ENCODE data around the gene ISG20. TPM values are rescaled to one million over a fixed set of nuclear protein-coding genes. Genes with fewer than 3 reads are reported as not detected.

ISG20 gene
- total RNA-seq, 1 donor from 2014 or later, result 3.6 TPM

DNA sequence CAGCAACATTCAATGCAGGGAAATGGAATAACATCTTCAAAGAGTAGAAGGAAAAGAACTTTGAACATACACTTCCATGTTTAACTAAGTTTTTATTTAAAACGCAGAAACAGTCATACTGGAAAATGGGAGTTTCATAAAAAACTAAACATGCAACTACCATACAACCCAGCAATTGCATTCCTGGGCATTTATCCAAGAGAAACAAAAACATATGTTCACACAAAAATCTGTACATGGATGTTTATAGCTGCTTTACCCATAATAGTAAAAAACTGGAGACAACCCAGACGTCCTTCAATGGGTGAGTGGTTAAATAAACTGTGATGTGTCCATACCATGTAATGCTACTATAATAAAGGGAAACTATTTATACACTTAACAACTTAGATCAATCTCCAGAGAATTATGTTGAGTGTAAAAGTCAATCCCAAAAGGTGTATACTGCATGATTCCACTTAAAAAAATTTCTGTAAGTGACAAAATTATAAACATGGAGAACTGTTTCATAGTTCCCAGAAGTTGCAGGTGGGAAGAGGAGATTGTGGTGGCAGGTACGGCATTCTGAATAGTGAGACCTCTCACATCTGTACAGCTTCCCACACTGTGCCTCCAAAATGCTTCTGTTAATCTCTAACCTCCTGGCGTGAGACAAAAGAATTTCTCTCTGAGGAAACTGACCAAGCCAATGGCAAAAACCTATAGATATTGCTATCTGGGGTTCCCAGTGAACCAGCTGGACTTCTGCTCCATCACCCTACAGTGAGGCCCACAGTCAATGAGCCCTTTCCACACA is 23.1 kb downstream of the ISG20 start:
- DNase-seq, result no peak
- no peak for ATAC-seq
- intact Hi-C loops (cut with micrococcal nuclease), result no loop called here

DNA sequence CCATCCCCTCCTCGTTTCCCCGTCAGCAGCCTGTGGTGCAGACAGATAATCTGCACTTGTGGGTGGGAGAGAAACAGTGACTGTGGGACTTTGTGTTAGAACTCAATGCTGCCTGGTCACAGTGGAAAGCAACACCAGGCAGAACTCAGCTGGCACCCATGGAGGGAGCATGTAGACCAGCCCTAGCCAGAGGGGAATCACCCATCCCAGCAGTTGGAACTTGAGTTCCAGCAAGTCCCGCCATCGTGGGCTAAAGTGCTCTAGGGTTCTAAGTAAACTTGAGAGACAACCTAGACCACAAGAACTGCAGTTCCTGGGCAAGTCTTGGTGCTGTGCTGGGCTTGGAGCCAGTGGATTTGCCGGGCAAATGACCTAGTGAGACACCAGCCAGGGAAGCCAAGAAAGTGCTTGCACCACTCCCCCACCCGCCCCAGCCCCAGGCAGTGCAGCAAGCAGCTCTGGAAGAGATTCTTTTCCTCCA is 24.4 kb downstream of the ISG20 start:
- intact Hi-C loops (cut with micrococcal nuclease), result no loop called here
- ATAC-seq, result no peak
- no peak for DNase-seq

DNA sequence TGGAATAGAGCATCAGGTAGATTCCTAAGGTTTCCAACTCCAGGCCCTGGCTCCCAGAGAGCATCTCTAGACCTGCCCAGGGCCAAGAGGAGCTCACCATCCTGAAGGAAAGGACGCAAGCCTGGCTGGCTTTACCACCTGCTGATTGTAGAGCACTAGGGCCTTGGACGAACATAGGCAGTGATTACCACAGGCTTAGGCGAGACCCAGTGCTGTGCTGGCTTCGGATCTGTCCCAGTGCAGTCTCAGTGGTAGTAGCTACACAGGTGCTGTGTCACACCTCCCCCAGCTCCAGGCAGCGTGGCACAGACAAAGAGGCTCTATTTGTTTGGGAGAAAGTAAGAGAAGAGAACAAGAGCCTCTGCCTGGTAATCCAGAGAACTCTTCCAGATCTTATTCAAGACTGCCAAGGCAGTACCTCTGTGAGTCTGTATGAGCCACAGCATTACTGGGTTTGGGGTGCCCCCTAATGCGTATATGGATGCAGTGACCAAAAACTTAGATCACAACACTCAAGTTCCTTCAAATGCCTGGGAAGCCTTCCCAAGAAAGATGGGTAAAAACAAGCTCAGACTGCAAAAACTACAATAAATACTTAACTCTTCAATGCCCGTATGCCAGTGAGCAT is 25.4 kb downstream of the ISG20 start:
- intact Hi-C loops (cut with micrococcal nuclease), result no loop called here
- peak; percentile 48 for ATAC-seq

DNA sequence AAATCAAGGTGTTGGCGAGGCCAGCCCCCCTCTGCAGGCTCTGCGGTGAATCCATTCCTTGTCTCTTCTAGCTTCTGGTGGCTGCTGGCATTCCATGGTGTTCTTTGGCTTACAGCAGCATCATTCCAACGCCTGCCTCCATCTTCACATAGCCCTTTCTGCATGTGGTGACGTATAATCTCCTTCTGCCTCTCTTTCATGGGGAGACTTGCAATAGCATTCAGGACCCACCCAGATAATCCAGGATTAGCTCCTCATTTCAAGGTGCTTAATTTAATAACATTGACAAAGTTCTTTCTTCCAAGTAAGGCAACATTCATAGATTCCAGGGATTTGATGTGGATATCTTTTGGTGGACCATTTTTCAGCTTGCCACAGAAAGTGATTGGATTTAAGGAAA is 35.8 kb downstream of the ISG20 start:
- intact Hi-C loops (cut with micrococcal nuclease), result no loop called here
- DNase-seq, result no peak
- ATAC-seq, result no peak

More for the DNA sequence above, 25.4 kb downstream of the ISG20 start:
- no peak for DNase-seq

DNA sequence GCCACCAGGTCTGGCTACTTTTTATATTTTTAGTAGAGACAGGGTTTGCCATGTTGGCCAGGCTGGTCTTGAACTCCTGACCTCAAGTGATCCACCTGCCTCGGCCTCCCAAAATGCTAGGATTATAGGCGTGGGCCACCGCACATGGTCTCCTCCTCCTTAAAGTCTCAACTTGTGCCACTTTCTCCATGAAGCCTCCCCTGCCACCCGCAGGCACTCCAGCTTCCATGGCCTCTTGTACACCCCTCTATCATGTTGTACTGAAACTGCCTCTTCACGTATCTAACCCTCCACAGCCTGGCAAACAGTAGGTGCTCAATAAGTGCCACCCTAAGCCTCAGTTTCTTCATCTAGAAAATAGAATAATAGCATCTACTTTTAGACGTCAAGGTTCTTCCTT is 39.9 kb downstream of the ISG20 start:
- ATAC-seq, result no peak
- intact Hi-C loops (cut with micrococcal nuclease), result no loop called here
- DNase-seq, result no peak

DNA sequence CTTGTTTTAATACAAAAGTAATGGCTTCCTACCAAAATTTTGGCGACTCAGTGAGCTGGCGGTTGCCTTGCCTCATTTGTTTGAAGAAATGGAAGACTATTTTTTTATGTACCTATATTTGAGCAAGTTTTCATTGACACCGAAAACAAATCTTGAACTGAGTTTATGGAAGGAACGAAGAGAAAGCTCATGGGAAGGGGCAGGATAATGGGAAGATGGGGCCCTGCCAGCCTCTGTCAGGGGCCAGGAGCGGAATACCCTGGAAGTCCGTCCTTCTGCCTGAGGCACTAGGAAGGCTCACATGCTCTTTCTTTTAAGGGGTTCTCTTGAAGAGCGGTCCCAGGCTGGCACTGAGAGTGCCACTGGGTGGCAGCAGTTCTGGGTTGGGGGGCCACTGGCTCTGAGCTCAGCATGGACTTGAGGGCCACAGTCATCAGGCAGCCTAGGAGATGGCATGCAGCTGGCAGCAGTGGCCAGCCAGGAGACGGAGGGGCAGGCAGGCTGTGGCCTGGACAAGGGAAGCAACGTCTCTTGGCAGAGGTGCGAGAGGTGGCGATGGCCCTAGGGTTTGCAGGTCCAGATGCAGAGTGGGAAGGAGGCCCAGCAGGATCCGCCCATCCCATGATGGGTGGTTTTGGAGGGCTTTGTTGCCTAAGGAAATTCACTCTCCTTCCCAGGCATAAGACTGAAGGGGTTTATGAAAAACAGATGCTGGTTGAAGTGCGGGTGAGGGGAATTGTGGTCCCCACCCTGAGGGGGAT is 41.6 kb downstream of the ISG20 start:
- ATAC-seq (no peak), DNase-seq (no peak)
- intact Hi-C loops (cut with micrococcal nuclease), result no loop called here

DNA sequence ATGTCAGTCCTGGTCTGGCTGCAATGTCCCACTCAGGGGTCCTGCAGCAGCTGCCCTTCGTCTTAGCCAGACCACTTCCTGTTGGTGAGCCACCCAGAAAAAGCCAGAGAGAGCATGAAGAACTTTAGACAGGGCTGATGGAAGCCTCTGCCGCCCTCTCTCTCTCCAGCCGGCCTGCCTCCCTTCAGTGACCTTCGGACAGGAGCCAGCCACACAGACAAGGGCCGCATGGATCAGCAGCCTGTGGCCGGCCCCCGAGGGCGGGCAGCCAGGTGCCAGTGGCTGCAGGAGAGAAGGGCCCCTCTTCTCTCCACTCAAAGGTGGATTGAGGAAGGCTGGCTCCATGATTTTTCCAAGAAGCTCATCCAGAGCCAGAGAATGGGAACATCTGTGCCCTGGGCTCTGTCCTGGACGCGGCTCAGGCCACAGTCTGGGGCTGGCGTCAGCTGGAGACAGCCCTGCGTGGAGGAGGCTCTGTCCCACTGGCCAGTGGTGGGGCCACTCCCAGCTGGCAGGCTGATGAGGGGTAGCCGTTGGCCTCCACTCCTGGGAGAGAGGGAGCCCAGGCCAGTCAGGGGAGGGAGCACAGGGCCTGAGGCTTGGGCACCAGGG is 42.9 kb downstream of the ISG20 start:
- peak; percentile 18 for ATAC-seq
- intact Hi-C loops (cut with micrococcal nuclease), result no loop called here
- DNase-seq, result no peak

DNA sequence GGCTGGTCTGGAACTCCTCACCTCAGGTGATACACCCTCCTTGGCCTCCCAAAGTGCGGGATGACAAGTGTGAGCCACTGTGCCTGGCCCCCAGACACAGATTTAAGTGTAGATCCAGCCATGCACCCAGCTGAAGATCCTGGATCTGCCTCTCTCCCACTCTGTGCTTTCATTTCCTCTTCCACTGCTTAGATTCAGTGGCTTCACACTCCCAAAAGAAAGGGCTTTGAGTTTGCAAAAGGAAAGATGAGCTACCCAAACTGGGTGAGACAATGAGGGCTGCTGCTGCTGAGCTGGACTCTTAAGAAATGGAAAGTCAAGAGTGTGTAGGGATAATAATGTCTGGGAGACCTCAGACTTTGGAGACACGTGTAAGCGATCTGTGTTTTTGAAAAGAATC is 45.5 kb downstream of the ISG20 start:
- intact Hi-C loops (cut with micrococcal nuclease), result no loop called here
- ATAC-seq (no peak), DNase-seq (no peak)

DNA sequence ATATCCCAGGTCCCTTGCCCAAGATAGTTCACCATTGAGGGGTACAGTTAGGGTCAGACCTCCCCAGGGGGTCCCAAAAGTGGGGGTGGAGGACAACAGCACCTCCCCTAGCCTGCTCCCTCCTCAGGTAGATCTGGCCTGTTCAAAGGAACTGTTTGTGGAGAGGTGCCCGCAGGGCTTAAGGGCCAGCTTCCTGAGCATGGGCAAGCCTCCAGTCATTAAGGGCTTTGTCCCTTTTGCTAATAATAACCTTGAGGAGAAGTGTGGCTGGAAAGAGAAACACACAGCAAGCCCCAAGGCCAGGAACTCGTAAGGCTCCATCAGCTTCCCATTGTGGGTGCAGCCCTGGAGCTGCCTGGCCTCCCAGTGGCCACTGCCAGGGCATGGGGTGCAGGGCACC is 47.4 kb downstream of the ISG20 start:
- no peak for DNase-seq
- ATAC-seq, result peak; percentile 58
- intact Hi-C loops (cut with micrococcal nuclease), result no loop called here

DNA sequence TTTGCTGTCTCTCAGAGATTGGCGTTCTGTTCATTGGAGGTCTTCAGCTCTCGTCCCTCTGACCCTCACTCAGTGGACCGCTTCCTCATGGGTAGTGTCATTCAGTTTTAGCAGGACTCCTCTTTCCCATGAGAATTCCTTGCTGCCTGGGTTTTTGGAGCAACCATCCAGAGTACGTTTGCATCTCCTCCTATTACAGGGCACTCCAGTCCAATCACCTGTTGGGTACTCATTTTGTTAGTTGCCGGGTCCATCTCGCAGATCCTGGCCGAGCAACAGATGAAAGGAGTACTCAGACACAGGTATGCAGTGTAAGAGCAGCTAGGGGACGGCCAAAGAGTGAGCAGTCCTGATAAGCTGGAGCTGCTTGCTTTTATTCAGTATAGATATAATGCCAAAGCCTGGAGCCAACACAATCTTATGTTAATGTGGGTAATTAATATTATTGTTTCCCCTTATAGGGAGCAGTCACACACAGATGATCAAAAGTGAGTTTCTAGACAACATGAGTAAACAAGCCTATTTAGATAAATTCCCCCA is 49.6 kb downstream of the ISG20 start:
- DNase-seq (no peak), ATAC-seq (no peak)
- intact Hi-C loops (cut with micrococcal nuclease), result no loop called here

DNA sequence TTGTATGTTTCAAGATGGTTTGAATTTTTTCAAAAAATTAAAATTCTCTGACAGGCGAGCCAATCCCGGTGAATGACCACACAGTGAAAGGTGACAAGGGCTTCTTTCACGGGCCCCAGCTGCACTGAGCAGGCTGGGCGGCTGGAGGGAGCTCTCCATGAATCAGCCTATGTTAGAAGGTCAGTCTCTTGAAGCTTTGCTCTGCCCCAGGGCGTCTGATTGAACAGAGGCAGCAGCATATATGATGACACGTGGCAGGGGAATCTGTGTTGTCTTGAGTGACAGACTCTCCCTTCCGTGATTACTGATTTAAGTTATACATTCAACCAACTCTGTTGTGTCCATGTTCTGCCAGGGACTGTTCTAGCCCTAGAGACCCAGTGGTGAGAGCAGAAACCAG is 51.5 kb downstream of the ISG20 start:
- intact Hi-C loops (cut with micrococcal nuclease), result no loop called here
- DNase-seq (no peak), ATAC-seq (no peak)

DNA sequence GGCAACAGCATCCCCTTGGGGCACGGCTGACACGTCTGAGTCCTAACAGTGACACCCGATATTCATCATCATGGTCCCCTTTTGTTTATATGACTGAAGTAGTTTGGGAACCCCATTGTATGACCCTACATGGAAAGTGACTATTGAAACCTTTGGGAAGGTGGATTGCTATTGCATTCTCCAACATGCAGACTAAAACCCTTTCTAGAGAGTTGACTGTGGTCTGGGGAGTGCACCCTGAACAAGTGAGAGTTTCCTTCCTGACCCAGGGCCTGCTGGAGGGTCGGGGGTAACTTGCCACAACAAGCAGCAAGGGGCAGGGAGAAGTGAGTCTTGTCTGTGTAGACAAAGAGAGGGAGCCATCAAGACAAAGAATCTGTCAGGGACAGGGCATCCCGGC is 54.4 kb downstream of the ISG20 start:
- DNase-seq (no peak), ATAC-seq (no peak)
- intact Hi-C loops (cut with micrococcal nuclease), result no loop called here

DNA sequence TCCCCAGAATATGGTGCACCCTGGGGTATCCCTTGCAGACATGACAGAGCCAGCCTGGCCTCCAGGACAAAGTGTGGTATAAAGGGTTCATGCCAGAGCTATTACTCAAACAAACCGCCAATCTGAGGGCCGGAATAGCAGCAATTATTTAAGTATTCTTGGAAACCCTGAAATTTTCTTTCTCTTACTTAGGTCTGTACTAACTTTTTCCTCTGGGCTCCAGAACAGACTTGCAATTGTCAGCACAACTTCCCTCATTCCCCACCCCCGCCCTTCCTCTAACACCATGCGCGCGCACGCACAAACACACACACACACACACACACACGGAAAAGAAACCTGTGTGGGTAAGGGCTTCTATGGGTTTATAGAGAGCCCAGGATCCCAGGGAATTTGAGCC is 56.3 kb downstream of the ISG20 start:
- no peak for DNase-seq
- intact Hi-C loops (cut with micrococcal nuclease), result no loop called here
- no peak for ATAC-seq

DNA sequence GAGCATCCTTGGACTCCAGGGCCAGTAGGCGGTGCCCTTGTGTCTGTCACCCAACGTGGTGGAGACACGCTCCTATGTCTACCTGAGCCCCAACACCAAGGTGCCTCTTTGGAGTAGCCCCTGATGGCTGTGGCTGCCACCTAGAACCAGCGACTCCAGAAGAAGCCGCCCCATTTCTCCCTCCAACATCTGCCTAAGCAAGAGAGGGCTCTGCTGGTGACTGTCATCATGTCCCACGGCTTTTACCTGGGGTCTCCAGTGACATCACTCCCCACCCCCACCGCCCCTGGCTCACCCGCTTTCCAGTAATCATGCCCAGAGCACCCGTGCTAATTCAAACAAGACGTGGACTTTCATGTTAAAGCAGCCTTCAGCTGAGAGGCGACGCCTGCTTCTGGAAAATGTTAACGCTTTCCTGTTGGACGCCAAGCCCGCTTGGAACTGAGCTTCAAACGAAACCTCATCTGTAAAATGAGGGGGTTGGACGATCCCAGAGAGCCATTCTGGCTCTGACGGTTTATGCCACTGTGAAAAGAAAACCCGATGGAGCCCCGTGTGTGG is 57.0 kb downstream of the ISG20 start:
- DNase-seq (no peak), ATAC-seq (no peak)
- intact Hi-C loops (cut with micrococcal nuclease), result no loop called here

DNA sequence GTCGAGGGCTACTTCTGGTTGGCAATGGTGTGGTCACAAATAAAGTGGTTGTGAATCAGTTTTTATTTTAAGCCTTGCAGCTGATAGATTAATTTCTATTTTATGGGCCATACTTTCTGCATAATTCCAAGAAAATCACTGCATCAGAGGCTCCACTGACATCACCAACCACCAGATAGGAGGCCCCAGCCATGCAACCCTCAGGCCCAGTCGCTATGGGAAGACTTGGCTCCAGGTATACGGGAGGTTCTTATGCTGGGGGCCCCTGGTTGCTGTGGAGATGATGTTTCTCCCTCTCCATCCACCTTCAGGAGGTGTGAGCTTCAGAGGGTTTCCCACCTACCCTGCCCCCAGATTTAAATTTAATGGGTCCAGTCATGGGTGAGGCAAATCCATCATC is 57.4 kb downstream of the ISG20 start:
- no peak for ATAC-seq
- intact Hi-C loops (cut with micrococcal nuclease), result no loop called here
- DNase-seq, result no peak

DNA sequence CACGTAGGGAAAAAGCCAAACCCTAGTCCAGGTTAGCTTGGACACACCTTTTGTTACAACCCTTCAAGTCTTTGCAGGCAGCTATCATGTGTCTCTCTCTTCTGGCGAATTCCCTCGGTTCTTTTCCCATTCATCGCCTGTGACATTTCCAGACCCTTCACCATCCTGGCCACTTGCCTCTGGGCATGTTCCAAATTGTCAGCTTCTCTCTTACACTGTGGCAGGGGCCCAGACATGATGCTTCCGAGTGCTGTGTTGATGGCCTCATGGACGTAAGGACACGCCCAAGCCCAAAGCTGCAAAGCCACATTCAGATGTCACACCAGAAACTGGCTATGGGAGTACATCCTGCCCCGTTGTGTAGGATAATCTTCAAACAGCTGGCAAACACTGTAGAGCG is 58.5 kb downstream of the ISG20 start:
- intact Hi-C loops (cut with micrococcal nuclease), result no loop called here
- DNase-seq, result no peak

DNA sequence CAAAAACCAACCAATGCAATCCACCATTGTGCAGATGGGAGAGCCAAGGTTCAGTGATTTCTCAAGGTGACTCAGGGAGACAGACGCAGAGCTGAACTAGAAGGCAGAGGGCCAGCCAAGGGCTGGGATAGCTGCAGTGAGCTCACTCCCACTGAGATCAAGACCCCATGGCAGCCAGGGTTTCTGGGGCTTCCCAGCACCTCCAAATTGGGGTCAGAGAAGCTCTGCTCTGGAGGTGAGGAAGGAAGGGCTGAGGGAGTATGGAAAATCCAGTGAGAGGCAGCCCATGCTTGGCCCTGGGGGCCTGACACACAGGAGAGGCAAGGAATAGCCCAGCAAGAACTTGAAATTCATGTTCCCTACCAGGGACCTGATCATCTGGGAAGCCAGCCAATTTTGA is 61.0 kb downstream of the ISG20 start:
- intact Hi-C loops (cut with micrococcal nuclease), result no loop called here
- DNase-seq (no peak), ATAC-seq (no peak)

More for the DNA sequence above, 58.5 kb downstream of the ISG20 start:
- no peak for ATAC-seq

DNA sequence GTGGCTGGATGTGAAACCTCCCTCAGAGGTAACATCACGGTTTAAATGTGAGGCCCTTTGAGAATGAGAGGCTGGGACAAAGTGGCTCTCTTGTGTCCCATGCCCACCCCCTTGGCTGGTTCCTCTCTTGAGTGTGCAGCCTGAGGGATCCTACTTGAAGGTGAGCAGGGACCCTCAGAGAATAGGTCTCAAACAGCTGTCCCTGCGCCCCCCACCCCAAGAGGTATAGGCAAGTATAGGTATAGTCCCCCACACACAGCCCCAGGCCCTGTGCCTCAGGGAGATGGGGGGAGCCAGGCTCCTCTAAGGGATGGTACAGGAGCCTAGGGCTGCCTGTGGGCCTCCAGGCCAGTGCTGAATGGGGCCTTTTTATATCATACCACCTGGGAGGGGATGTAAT is 61.9 kb downstream of the ISG20 start:
- intact Hi-C loops (cut with micrococcal nuclease), result no loop called here
- DNase-seq, result no peak
- ATAC-seq, result no peak

DNA sequence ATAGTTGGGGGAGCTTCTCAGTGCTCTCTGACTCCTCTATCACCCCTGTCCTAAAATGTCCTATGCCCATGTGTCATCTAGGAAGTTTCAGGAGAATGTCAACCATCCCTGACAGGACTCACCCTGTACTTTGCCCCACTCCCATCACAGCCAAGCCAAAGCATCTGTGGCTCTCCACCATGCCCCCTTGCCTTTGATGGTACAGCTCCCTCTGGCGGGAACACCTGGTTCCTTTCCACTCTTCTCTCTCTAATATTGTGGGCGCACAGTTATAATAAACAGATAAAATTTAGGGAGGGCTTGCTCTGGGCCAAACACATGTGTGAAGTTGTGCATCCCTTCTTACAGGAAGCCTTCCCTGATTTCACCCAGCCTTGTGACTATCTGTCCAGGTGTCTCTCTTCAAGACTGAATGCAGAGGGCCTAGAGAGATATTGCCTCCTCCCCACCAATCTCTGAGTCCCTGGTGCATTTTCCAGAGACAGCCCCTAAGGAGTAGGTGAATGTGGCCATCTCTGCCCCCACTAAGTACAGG is 62.8 kb downstream of the ISG20 start:
- no peak for ATAC-seq
- intact Hi-C loops (cut with micrococcal nuclease), result no loop called here
- no peak for DNase-seq

All from left ventricle myocardium superior (tissue), 1 donor.